HG02884 (cell line): ENCODE data around the gene VSTM2L.
A peak's percentile ranks its signal among the peaks of the same experiment; 100 is the strongest.

ENCODE experiments used
- ATAC-seq: cut with Tn5 transposase; IDR thresholded peaks from one replicate; pipeline ENCODE4 v1.9.1; 2021; ENCODE audit warnings: mild to moderate bottlenecking, moderate library complexity; ENCODE audit not compliant: unreplicated experiment

VSTM2L gene

DNA sequence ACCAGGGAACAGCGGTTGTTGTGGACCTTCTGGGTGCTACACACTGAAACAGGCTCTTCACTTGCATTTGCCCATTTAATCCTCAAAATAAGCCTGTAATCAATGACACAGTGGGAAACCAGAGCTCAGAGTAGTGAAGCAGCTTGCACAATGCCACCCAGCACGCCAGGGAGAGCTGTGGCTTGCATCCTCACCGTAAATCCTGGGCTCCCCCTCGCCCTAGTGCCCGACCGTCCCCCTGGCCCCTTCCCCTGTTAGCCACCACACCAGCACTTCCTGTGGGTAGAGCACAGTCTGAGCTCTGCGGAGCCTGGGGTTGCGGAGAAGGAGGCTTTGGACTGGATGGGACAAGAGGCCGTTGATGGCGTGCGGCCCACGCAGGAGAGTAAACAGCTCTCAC lies 14.5 kb downstream of the VSTM2L start:
- no peak for ATAC-seq

DNA sequence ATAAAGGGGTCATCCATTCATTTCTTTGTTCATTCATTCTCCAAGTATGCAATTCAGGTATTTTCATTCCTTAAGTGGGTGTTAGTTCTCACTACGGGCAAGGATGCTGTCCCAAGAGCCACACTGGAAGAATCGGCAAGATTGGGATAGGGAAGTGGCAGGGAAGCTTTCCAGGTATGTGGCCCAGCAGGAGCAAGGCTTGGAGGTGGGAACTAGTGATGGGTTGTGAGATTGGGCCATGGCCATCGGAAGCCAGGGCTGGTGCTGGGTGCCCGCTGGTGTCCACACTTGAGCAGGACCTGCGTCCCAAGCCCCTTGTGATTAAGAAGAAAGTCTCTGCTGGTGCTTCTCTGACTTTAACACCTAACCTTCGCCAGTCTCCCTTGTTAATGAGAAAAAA lies 15.1 kb downstream of the VSTM2L start:
- no peak for ATAC-seq

DNA sequence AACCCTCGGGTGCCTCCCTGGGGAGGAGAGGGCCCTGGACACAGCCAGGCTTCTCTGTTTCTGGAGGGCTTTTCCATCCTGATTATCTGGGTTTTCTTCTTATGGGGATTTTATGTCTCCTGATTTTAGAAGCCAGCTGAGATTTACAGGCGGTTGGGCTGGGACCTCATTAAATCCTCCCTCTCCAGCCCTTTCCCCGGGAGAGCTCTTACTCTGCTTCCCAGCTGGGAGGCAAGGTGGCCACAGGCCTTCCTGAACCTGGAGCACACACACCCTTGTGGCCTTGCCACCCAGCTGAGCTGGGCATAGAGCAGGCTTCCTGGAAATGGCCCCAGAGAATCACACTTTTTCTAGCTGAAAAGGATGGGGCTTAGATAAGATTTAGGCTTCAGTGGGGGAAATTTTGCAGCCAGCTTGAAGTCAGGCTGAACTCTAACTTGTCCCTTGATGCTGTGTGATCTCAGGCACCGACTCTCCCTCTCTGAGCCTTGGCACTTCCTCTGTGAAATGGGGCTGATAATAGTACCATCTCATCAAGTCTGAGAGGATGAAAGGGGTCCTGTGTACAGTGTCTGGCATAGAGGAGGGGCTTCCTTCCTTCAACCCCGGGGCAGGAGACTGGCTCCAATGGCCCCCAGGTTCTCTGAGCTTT lies 16.6 kb downstream of the VSTM2L start:
- ATAC-seq = no peak

- no peak for ATAC-seq
Observed at GRCh38 chr20:37920270-37920669, 17.3 kb downstream of the VSTM2L start.

DNA sequence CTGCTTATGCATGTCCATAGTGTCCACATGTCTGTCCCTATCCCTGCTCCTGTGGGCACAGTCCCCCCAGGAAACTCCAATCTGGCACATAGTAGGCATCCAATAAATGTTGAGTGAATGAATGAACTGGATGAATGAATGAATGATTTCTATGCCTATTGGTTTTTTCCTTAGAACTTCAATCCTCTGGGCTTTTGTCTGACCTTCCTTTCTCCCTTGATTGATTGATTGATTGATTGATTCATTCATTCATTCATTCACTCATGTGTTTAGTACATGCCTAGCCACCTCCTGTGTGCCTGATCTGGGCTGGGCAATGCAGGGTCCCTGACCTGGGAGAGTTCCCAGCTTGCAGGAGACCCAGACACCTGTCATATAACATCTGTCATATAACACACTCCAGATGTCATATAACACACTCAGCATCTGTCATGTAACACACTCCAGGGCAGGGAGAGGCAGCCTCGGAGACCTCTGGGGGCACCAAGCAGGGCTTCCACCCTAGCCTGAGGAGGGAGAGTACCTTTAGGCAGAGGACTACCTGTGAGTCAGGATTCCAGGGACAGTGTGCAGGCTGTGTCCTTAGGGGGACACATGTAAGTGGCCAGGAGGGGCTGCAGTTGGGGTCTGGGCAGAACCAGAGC lies 17.9 kb downstream of the VSTM2L start:
- no peak for ATAC-seq

DNA sequence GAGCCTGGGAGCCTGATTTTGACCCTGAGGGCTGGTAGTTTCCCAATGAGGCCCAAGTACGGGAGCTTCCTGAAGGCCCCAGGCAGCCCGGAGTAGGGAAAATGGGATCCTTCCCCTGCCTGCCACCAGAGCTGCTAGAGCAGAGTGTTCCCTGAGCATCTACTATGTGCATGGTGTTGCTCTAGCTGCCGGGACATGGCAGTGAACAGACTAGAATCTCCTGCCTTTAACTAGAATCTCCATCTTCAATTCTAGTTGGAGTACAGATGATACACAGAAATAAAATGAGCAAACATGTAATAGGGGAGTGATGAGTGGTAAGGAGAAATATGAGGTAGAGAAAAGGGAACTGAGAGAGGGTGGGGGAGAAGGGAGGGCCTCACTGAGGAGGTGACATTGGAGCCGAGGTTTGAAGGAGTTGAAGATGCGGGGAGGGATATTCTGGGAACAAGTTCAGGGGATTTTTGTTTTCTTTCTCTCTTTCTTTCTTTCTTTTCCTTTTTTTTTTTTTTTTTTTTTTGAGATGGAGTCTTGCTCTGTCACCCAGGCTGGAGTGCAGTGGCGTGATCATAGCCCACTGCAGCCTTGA lies 18.5 kb downstream of the VSTM2L start:
- ATAC-seq = peak; percentile 76

DNA sequence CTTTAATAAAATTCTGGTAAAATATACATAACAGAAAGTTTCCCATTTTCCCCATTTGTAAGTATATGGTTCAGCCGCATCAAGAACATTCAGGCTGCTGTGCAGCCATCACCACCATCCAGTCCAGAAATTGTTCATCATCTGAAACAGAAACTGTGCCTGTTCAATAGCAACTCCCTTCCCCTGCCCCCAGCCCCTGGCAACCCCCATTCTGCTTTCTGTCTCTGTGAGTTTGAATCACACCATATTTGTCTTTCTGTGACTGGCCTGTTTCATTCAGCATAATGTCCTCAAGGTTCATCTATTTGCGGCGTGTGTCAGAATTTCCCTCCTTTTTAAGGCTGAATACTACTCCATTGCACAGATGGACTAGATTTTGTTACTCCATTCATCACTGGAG lies 19.1 kb downstream of the VSTM2L start:
- peak; percentile 64 for ATAC-seq

DNA sequence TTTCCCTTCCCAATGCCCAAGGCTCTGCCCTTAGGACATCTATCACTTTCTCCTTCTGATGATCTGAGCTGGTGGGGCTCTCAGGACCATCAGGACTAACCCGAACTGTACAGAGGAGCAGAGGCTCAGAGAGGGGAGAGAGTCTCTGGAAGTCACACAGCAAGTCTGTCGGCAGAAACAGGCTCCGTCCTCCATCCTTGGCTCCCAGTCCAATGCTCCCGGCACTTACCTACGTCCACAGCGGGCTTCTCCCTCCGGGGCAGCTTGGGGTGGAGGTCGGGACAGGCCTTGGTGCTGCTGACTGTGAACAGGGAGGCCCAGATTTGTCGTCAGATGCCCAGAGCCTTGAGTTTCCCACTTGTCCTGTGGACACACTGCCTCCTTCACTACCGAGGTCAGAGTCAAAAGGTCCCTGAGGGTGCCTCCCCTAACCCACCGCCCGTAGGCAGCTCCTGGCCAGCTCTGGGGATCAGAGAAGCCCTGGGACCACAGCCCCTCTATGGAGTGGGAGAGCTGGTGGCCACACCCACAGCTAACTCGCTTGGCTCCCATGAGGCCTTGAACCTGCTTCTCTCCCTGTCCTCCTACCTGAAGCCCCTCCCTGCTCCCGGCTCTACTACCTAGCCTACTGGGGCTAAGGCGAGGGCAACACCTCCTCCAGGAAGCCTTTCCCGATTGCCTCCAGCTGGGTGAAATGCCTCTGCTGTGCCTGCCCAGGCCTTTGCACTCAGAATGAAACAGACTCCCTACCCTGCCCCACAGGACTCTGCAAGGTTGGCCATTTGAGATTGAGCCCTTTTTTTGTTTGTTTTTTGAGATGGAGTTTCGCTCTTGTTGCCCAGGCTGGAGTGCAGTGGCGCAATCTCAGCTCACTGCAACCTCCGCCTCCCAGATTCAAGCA lies 22.6 kb downstream of the VSTM2L start:
- no peak for ATAC-seq

GRCh38 chr20:37926612-37927011 lies 23.7 kb downstream of the VSTM2L start:
- ATAC-seq = no peak

DNA sequence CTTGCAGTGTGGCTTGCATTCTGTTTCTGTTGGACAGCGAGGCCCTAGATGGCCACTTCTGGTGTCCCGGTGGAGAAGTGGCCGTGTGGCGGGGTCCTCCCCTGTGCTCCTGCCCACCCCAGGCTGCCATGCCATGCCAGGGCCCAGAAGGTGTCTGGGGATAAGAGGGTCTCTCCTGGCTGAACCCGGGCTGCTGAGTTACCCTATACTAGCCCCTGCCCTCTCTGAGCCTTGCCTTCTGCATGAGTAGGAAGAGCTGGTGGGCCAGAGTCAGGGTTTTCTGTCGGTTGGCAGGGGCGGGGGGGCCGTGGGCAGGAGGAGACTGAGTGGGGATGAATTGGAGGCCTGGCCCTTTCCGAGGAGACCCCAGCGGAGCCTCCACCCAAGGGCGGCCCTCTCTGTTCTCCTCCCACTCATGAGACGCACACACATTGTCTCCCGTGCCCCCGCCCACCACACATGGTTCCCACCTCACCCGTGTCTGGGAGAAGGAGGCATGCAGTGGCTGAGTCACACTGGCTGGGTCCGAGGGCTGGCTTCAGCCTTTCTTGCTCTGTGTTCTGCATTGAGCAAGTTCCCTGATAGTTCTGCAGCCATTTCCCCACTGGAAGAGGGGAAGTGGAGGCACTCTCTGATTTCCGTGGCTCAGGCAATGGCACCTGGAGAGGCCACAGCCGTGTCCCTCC lies 24.6 kb downstream of the VSTM2L start:
- ATAC-seq = no peak

DNA sequence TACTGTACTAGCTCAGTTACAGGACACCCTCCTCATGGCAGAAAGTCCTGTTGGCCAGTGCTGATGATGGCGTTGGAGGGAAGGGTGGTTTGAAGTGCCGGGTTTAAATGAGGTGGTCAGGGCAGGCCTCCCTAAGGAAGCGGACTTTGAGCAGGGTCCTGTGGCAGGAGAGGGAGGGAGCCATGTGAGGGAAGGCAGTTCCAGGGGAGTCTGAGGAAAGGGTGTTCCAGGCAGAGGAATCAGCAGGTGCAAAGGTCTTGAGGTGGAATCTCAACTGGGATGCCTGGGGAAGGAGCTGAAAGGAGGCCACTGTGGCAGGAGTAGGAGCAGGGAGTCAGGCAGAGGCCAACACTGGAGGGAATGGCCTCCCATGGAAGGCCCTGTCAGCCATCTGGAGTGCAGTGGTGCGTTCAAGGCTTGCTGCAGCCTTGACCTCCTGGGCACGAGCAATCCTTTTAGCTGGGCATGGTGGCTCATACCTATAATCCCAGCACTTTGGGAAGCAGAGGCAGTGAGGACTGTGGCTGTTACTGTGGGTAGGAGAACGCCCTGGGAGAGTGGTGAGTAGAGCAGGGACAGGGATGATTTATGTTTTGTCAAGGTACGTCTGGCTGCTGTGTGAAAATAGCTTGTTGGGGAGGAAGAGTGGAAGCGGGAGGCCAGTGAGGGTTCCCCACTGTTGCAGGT lies 26.2 kb downstream of the VSTM2L start:
- no peak for ATAC-seq

DNA sequence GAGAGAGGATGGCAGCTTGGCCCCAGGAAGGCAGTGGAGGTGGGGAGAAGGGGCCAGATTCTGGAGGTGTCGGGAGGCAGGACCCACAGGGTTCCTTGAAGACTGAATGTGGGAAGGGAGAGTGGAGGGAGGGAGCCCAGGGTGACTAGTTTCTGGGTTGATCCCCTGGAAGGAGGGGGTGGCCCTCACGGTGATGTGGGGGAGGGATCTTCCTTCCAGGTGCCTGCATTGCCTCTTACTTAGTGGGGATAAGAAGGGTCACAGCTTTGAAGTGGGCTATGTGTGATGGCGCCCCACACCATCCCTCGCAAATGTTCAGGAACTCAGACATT lies 26.7 kb downstream of the VSTM2L start:
- ATAC-seq = no peak

GRCh38 chr20:37931153-37931922 lies 28.4 kb downstream of the VSTM2L start:
- ATAC-seq = no peak

- ATAC-seq = no peak
Observed at GRCh38 chr20:37932074-37932473, 29.1 kb downstream of the VSTM2L start.

DNA sequence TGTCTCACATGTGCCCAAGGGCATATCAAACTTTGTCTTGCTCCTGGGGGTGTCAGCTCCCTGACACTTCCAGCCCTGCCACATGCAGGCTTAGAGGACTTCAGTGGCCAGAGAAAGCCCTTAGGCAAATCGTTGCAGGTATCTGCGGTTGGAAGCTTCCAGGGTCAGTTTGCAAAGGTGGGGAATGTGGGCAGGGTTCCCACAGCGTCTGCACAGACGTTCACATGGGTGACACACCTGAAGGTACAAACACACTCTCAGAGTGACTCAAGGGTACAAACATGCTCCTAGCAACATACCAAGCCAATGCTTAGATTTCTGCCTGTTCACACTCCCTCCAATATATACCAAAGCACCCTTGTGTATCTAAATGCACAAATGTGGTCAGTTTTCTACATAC lies 30.0 kb downstream of the VSTM2L start:
- no peak for ATAC-seq

- ATAC-seq = no peak
Observed at GRCh38 chr20:37933786-37934633, 31.1 kb downstream of the VSTM2L start.

DNA sequence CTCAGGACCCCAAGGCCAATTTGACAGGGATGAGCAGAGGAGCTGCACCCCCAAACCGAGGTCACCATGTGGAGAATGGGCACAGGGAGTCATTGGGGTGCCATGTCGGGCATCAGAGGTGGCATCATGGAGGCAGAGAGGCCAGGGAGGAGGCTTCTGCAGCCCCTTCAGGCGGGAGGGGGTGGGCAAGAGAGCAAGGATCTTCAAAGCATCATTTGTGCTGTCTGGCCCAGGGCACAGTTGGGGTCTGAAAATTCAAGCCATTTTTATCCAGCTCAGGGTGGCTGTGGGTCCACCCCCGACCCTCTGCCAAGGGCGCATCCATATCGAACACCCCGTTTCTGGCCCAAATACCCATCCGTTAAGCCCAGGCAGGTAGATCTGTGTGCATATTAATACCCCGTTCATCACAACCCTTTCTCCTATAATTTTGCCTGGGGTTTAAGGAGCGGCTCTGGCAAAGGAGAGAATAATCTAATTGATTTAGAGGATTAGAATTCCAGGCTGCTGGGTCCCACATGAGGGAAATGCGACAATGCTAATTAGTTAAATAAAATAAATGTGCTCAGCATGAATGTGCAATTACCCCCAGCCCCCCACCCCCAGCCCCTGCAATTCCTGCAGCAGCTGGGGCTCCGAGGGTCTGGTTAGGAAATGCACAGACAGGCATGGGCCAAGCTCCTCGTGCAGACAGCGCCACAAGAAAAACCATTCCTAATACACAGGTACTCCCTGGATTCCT lies 31.9 kb downstream of the VSTM2L start:
- ATAC-seq = no peak

- no peak for ATAC-seq
Observed at GRCh38 chr20:37935435-37935834, 32.5 kb downstream of the VSTM2L start.
